Loucy (cell line): ENCODE data around the gene COL11A1.

Source experiments
- H2AFZ ChIP-seq: fragments of 200-600 bp; sonication (generic); 2 replicates; pipeline ENCODE4 v1.6.0; 2016; ENCODE audit warnings: antibody characterized with exemption, mild to moderate bottlenecking, low read length, moderate library complexity
- H3F3A ChIP-seq: fragments of 200-600 bp; 2 replicates; pipeline ENCODE4 v1.6.0; 2016; ENCODE audit warnings: antibody characterized with exemption, low read depth, mild to moderate bottlenecking
- H3K27me3 ChIP-seq: fragments of 200-600 bp; sonication (generic); 2 replicates; pipeline ENCODE4 v1.6.1; 2014; ENCODE audit warnings: low read length, mild to moderate bottlenecking; ENCODE audit not compliant: insufficient read depth, poor library complexity, severe bottlenecking
- H3K36me3 ChIP-seq: fragments of 200-600 bp; sonication (generic); 2 replicates; pipeline ENCODE4 v1.6.1; 2016; ENCODE audit warnings: low read length; ENCODE audit not compliant: insufficient read depth
- H3K4me1 ChIP-seq: fragments of 200-600 bp; sonication (generic); 2 replicates; pipeline ENCODE4 v1.5.1; 2014; ENCODE audit warnings: low read length, mild to moderate bottlenecking; ENCODE audit not compliant: insufficient read depth, poor library complexity, severe bottlenecking
- H3K4me2 ChIP-seq: fragments of 200-600 bp; sonication (generic); 2 replicates; pipeline ENCODE4 v1.6.0; 2014; ENCODE audit warnings: antibody characterized with exemption, low read length, low read depth, mild to moderate bottlenecking; ENCODE audit not compliant: poor library complexity, severe bottlenecking
- H3K4me3 ChIP-seq: fragments of 200-600 bp; sonication (generic); 2 replicates; pipeline ENCODE4 v1.5.1; 2014; ENCODE audit warnings: low read length, mild to moderate bottlenecking, mixed read lengths; ENCODE audit not compliant: poor library complexity, severe bottlenecking
- H3K79me2 ChIP-seq: fragments of 200-600 bp; sonication (generic); 2 replicates; pipeline ENCODE4 v1.6.1; 2014; ENCODE audit warnings: low read length; ENCODE audit not compliant: insufficient read depth
- H3K9ac ChIP-seq: fragments of 200-600 bp; sonication (generic); 2 replicates; pipeline ENCODE4 v1.6.0; 2014; ENCODE audit warnings: mild to moderate bottlenecking, low read depth, low read length, moderate library complexity; ENCODE audit not compliant: poor library complexity, severe bottlenecking
- H3K9me2 ChIP-seq: fragments of 200-600 bp; sonication (generic); replicated peaks from 2 replicates; pipeline ENCODE4 v1.6.1; 2016; ENCODE audit warnings: low read depth, low read length, mixed read lengths
- H3K9me3 ChIP-seq: fragments of 200-600 bp; sonication (generic); 2 replicates; pipeline ENCODE4 v1.6.1; 2014; ENCODE audit warnings: mild to moderate bottlenecking, antibody characterized with exemption, low read length, low read depth; ENCODE audit not compliant: insufficient read depth
- H4K20me1 ChIP-seq: fragments of 200-600 bp; sonication (generic); 2 replicates; pipeline ENCODE4 v1.6.0; 2014; ENCODE audit warnings: antibody characterized with exemption, low read length, mild to moderate bottlenecking; ENCODE audit not compliant: insufficient read depth, poor library complexity, severe bottlenecking
- EZH2phosphoT487 ChIP-seq: fragments of 200-600 bp; IDR thresholded peaks from 2 replicates; pipeline ENCODE4 v1.6.1; 2018; ENCODE audit warnings: antibody characterized with exemption, mild to moderate bottlenecking, moderate library complexity, borderline replicate concordance
- TF ChIP-seq, protein P1 (sequence below): fragments of 200-600 bp; sonication (generic); conservative IDR thresholded peaks from 2 replicates; pipeline ENCODE4 v1.5.1; 2014; ENCODE audit warnings: mild to moderate bottlenecking, antibody characterized with exemption, low read length

The COL11A1 gene

DNA sequence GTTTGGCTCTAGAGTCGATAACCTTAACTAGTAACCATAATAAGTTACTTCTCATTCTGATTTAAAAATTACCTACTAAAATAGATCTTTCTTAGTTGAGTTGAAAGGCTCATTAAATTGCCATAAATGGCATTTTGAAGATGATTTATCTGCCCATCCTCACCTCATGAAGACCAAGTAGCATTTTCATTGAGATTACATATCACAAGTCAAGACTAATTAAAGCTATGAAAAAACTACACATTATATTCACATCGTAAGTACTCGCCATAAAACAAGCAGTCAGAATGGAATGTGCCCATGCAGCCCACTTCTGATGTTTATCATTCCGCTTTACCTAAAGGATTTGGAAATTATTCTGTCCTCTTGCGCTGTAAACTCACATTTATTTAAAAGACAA, 212.0 kb downstream of the COL11A1 start:
- no peaks in the 10 kb centered on the region for H3K27me3 ChIP-seq
- no peaks in the 10 kb centered on the region for H3K4me1 ChIP-seq
- no peaks in the 10 kb centered on the region for H3K79me2 ChIP-seq
- TF ChIP-seq EZH2phosphoT487, result no peak
- TF ChIP-seq, protein P1, sequence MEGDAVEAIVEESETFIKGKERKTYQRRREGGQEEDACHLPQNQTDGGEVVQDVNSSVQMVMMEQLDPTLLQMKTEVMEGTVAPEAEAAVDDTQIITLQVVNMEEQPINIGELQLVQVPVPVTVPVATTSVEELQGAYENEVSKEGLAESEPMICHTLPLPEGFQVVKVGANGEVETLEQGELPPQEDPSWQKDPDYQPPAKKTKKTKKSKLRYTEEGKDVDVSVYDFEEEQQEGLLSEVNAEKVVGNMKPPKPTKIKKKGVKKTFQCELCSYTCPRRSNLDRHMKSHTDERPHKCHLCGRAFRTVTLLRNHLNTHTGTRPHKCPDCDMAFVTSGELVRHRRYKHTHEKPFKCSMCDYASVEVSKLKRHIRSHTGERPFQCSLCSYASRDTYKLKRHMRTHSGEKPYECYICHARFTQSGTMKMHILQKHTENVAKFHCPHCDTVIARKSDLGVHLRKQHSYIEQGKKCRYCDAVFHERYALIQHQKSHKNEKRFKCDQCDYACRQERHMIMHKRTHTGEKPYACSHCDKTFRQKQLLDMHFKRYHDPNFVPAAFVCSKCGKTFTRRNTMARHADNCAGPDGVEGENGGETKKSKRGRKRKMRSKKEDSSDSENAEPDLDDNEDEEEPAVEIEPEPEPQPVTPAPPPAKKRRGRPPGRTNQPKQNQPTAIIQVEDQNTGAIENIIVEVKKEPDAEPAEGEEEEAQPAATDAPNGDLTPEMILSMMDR, result no peak
- no peaks in the 10 kb centered on the region for H3K36me3 ChIP-seq
- no peaks in the 10 kb centered on the region for H3K9me3 ChIP-seq
- H3K4me3 ChIP-seq, result no peak overlapping the region
- no peaks in the 10 kb centered on the region for H3K9me2 ChIP-seq
- H3K4me2 ChIP-seq, result no peak overlapping the region
- no peaks in the 10 kb centered on the region for H3F3A ChIP-seq
- H4K20me1 ChIP-seq, result no peaks in the 10 kb centered on the region
- H3K9ac ChIP-seq, result no peak overlapping the region
- H2AFZ ChIP-seq, result no peak overlapping the region

- Histone ChIP-seq H3K27me3 (no peaks in the 10 kb centered on the region), H3K79me2 (no peaks in the 10 kb centered on the region), H3K9me3 (no peaks in the 10 kb centered on the region), H2AFZ (no peak overlapping the region), H3F3A (no peaks in the 10 kb centered on the region), H4K20me1 (no peaks in the 10 kb centered on the region), H3K4me1 (no peaks in the 10 kb centered on the region), H3K4me2 (no peak overlapping the region), H3K36me3 (no peaks in the 10 kb centered on the region), H3K4me3 (no peak overlapping the region), H3K9me2 (no peaks in the 10 kb centered on the region), H3K9ac (no peak overlapping the region)
- no peak for TF ChIP-seq EZH2phosphoT487
- TF ChIP-seq, protein P1, result no peak
Observed at GRCh38 chr1:102891868-102892625, 216.3 kb downstream of the COL11A1 start.

GRCh38 chr1:102886638-102887037, 221.7 kb downstream of the COL11A1 start:
- no peaks in the 10 kb centered on the region for H3K4me1 ChIP-seq
- H3K9me2 ChIP-seq, result no peaks in the 10 kb centered on the region
- H3K36me3 ChIP-seq, result no peaks in the 10 kb centered on the region
- H4K20me1 ChIP-seq, result no peaks in the 10 kb centered on the region
- H3K27me3 ChIP-seq, result no peaks in the 10 kb centered on the region
- no peak for TF ChIP-seq EZH2phosphoT487
- TF ChIP-seq, protein P1, result no peak
- no peak overlapping the region for H2AFZ ChIP-seq
- no peaks in the 10 kb centered on the region for H3K79me2 ChIP-seq
- no peaks in the 10 kb centered on the region for H3F3A ChIP-seq
- H3K9me3 ChIP-seq, result no peaks in the 10 kb centered on the region
- H3K9ac ChIP-seq, result no peak overlapping the region
- H3K4me3 ChIP-seq, result no peak overlapping the region
- no peak overlapping the region for H3K4me2 ChIP-seq
